ENCODE results near the gene NFIA. TPM values are rescaled to one million over a fixed set of nuclear protein-coding genes. Genes with fewer than 3 reads are reported as not detected.

Gene NFIA
- total and polyA plus RNA-seq, 4 experiments from 2014 or later, result 5.1 to 7.3 (median 6.7) TPM

DNA sequence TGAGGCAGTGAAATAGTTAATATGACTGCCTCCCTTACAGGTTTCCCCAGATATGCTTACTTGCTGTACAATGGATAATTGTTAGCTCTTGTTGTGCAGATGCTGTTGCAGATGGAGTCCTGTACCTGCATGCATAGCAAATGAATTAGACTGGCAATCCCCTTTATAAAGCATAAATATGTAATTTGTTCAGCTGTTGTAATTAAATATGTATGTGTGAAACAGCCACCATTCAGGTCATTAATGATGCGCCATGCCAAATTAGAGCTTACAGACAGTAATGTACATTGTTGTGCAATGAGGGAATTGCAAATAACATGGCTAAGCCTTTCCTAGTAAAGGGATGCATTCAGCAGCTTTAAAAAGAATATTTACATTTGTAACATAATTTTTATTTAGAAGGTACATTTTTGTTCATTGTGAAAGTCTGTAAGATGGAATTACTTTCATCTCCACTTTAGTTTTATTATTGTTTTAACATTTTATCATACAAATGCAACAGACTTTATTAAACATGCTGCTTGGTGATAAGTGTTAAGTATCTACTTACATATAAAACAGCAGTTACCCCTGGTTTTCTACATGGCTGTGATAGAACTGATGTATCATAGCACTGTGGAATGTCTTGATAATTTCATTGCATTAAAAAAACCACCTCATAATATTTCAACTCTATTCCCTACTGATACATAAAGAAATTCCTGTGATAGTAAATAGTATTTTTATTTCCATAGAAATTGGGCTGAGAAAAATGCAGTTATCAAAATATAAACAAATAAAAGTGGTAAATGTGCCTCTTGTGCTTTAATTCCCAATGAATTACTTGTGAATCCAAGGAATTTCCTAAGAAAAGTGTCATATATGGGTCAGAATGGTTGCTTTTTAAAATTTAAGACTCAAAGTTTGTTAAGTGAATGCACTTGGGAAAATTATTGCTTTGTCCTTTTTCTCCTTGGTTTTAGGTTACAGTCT lies 99.0 kb downstream of the NFIA start:
- H3K4me3 Mint-ChIP-seq, result no peak overlapping the region
- no peak overlapping the region for H3K27ac Mint-ChIP-seq
- H3K27me3 Mint-ChIP-seq, result no peaks in the 10 kb centered on the region
- Histone ChIP-seq H3K4me1 (ENCODE audit: insufficient read depth, low read length) (no peaks in the 10 kb centered on the region), H3K27me3 (ENCODE audit: insufficient read depth, low read length) (no peaks in the 10 kb centered on the region), H3K4me3 (ENCODE audit: low read length in 2 of 2) (no peak overlapping the region), H3K36me3 (ENCODE audit: insufficient read depth, low read length) (no peaks in the 10 kb centered on the region), H3K27ac (ENCODE audit: low read depth, low read length) (no peak overlapping the region), H3K9me3 (ENCODE audit: control insufficient read depth in 1 of 2, low read length in 2 of 2) (no peaks in the 10 kb centered on the region)
- no peaks in the 10 kb centered on the region for H3K36me3 Mint-ChIP-seq
- ChIA-PET POLR2A (ENCODE audit: partially characterized antibody) (no interaction called here), CTCF (ENCODE audit: partially characterized antibody) (interaction anchor here (0.6 to 1.2 kb wide), 2 partner anchors 670 to 1211 kb away, joined by 3 read pairs; no protein-coding TSS in a partner anchor)
- no peak for DNase-seq
- H3K4me1 Mint-ChIP-seq, result peaks cover 0 to 3% (median under 1%) of the 10 kb centered on the region in 4 donors
- intact Hi-C loops (cut with micrococcal nuclease), result no loop called here
- H3K9me3 Mint-ChIP-seq, result no peaks in the 10 kb centered on the region

DNA sequence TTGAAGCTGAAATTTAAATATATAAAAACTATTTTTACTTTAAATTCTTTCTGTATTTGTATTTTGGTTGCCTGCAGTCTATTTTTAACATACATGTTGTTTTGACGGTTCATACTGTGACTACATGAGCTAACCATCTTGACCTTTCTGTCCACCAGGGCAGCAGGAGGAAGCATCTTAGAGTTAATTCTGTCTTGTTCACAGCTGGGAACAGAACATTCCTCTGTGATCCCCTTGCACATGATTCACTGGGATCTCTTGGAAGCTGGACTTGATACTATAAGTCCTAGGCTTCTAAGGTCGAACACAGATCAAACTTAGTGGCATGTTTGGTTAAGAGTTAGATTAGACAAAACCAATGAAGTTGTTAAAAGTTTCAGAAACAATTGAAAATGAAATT lies 99.7 kb downstream of the NFIA start:
- H3K27me3 Mint-ChIP-seq, result no peaks in the 10 kb centered on the region
- Histone ChIP-seq H3K4me1 (ENCODE audit: insufficient read depth, low read length) (no peaks in the 10 kb centered on the region), H3K27ac (ENCODE audit: low read depth, low read length) (no peak overlapping the region), H3K27me3 (ENCODE audit: insufficient read depth, low read length) (no peaks in the 10 kb centered on the region), H3K36me3 (ENCODE audit: insufficient read depth, low read length) (no peaks in the 10 kb centered on the region), H3K9me3 (ENCODE audit: control insufficient read depth in 1 of 2, low read length in 2 of 2) (no peaks in the 10 kb centered on the region), H3K4me3 (ENCODE audit: low read length in 2 of 2) (no peak overlapping the region)
- DNase-seq, result no peak
- ChIA-PET CTCF (ENCODE audit: partially characterized antibody) (interaction anchor here (0.6 to 1.2 kb wide), 3 partner anchors 132 to 1212 kb away, joined by 3 read pairs; no protein-coding TSS in a partner anchor), POLR2A (ENCODE audit: partially characterized antibody) (no interaction called here)
- H3K27ac Mint-ChIP-seq, result no peak overlapping the region
- H3K4me3 Mint-ChIP-seq, result no peak overlapping the region
- H3K9me3 Mint-ChIP-seq, result no peaks in the 10 kb centered on the region
- H3K36me3 Mint-ChIP-seq, result no peaks in the 10 kb centered on the region
- peaks cover 0 to 3% (median under 1%) of the 10 kb centered on the region in 4 donors for H3K4me1 Mint-ChIP-seq
- intact Hi-C loops (cut with micrococcal nuclease), result no loop called here

DNA sequence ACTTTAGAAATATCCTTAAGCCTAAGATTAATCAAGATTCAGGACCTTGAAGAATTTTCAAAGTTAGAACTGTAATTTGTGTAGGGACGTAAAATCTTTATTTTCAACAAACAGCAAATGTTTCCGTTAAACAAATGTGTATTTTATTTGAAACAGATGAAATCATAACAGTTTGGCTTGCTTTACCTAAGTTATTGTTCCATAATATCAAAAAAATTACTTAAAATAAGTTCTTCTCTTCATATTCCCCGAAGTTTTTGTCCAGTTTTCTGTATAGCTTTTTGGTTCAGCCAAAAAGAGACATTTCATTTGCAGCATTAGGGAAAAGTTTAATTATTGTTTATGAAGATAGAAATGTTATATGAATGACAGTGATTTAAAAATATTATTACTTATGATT lies 100.1 kb downstream of the NFIA start:
- Mint-ChIP-seq H3K9me3 (no peaks in the 10 kb centered on the region), H3K27ac (no peak overlapping the region), H3K4me1 (peaks cover 0 to 3% (median under 1%) of the 10 kb centered on the region in 4 donors), H3K36me3 (no peaks in the 10 kb centered on the region), H3K4me3 (no peak overlapping the region), H3K27me3 (no peaks in the 10 kb centered on the region)
- Histone ChIP-seq H3K27me3 (ENCODE audit: insufficient read depth, low read length) (no peaks in the 10 kb centered on the region), H3K4me1 (ENCODE audit: insufficient read depth, low read length) (no peaks in the 10 kb centered on the region), H3K9me3 (ENCODE audit: control insufficient read depth in 1 of 2, low read length in 2 of 2) (no peaks in the 10 kb centered on the region), H3K27ac (ENCODE audit: low read depth, low read length) (no peak overlapping the region), H3K36me3 (ENCODE audit: insufficient read depth, low read length) (no peaks in the 10 kb centered on the region), H3K4me3 (ENCODE audit: low read length in 2 of 2) (no peak overlapping the region)
- ChIA-PET POLR2A (ENCODE audit: partially characterized antibody) (no interaction called here), CTCF (ENCODE audit: partially characterized antibody) (interaction anchor here (0.6 to 1.2 kb wide), 3 partner anchors 133 to 1212 kb away, joined by 3 read pairs; no protein-coding TSS in a partner anchor)
- intact Hi-C loops (cut with micrococcal nuclease), result no loop called here
- no peak for DNase-seq

DNA sequence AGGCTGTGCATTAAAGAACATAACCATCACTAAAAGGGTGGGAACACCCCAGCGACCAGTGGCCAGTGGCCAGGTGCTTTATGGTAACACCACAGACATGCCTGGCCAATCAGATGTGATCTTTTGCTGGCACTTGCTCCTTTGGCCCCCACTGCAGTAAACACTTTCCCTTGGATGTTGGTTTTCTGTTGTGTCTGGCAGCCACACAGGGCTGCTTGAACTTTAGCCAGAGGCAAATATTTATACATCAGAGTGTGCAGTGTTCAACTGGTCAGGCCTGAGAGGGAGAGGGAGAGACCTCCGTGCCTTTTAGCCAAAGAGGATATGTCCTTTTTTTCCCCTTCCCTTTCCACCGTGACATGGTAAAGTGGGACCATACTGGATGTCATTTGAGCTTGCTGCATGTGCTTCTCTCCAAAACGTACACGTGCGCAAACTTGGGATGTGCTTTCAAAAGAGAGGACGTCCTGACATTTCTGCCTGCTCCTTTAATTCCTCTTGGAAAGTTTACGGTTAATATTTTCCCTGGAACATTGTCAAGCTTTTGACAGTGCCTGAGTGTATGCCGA lies 101.2 kb downstream of the NFIA start:
- CTCF ChIA-PET (ENCODE audit: partially characterized antibody), result no interaction called here
- Mint-ChIP-seq H3K36me3 (no peaks in the 10 kb centered on the region), H3K27me3 (no peaks in the 10 kb centered on the region), H3K4me3 (no peak overlapping the region), H3K9me3 (no peaks in the 10 kb centered on the region), H3K4me1 (peaks cover 0 to 3% (median under 1%) of the 10 kb centered on the region in 4 donors), H3K27ac (no peak overlapping the region)
- no peaks in the 10 kb centered on the region for H3K27me3 ChIP-seq (ENCODE audit: insufficient read depth, low read length)
- DNase-seq, result no peak
- intact Hi-C loops (cut with micrococcal nuclease), result no loop called here
- no peaks in the 10 kb centered on the region for H3K9me3 ChIP-seq (ENCODE audit: control insufficient read depth in 1 of 2, low read length in 2 of 2)
- H3K36me3 ChIP-seq (ENCODE audit: insufficient read depth, low read length), result no peaks in the 10 kb centered on the region
- H3K27ac ChIP-seq (ENCODE audit: low read depth, low read length), result no peak overlapping the region
- no peak overlapping the region for H3K4me3 ChIP-seq (ENCODE audit: low read length in 2 of 2)
- POLR2A ChIA-PET (ENCODE audit: partially characterized antibody), result no interaction called here
- no peaks in the 10 kb centered on the region for H3K4me1 ChIP-seq (ENCODE audit: insufficient read depth, low read length)

DNA sequence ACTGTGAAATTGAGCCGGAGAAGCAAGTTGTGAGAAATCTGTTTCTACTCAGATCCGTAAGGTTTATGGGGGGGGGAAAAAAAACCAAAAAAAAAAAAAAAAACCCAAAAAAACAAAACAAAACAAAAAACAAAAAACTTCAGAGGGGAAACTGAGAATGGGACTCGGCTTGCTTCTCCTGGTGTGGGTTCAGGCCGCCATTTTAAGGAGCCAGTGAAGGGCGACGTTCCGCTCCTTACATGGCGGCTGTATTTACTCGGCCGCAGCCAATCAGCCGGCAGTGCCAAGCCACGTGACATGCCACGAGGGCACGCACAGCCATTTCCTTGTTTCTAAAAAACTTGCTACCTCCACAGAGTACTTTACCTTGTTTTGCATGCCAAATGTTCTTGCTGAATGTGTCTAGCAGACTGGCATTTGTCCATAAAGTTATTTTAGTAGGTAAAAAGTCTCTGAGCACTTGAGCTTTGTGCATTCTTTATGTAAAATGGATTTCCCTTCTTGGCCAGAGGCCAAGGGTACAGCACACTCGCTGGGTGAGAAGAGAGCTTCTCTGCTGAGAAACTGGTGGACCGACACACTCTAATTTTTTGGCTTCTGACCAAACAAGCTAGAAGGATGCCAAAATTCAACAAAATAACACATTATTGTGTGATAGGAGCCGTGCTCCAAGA lies 101.8 kb downstream of the NFIA start:
- Histone ChIP-seq H3K4me1 (ENCODE audit: insufficient read depth, low read length) (no peaks in the 10 kb centered on the region), H3K9me3 (ENCODE audit: control insufficient read depth in 1 of 2, low read length in 2 of 2) (no peaks in the 10 kb centered on the region), H3K27ac (ENCODE audit: low read depth, low read length) (no peak overlapping the region), H3K4me3 (ENCODE audit: low read length in 2 of 2) (no peak overlapping the region), H3K36me3 (ENCODE audit: insufficient read depth, low read length) (no peaks in the 10 kb centered on the region), H3K27me3 (ENCODE audit: insufficient read depth, low read length) (no peaks in the 10 kb centered on the region)
- intact Hi-C loops (cut with micrococcal nuclease), result no loop called here
- POLR2A ChIA-PET (ENCODE audit: partially characterized antibody), result interaction anchor here (1.0 kb wide), 1 partner anchor 12 kb away, joined by 3 read pairs; no protein-coding TSS in a partner anchor
- no peaks in the 10 kb centered on the region for H3K27me3 Mint-ChIP-seq
- no peak for DNase-seq
- CTCF ChIA-PET (ENCODE audit: partially characterized antibody), result no interaction called here
- H3K4me1 Mint-ChIP-seq, result peaks cover 0 to 3% (median under 1%) of the 10 kb centered on the region in 4 donors
- H3K4me3 Mint-ChIP-seq, result no peak overlapping the region
- no peaks in the 10 kb centered on the region for H3K36me3 Mint-ChIP-seq
- peak overlapping the region in 1 of 7 donors; percentile 16 for H3K27ac Mint-ChIP-seq
- no peaks in the 10 kb centered on the region for H3K9me3 Mint-ChIP-seq

DNA sequence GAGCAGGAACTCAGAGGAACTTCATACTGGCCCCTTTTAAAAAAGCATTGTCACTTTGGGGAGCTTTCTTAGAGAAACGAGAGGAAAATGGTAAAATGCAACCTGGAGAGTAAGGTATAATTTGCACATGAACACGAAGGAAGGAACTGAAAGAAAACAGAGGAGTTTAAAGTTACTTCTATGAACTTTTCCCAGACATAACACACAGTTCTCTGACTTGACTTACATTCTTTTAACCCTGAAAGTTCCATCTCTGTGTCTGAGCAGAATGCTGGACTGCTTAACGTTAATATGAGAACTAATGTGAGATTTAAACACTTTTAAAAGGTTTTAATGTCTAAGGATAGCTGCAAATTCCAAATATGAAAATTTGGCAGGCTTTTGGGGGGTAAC lies 102.3 kb downstream of the NFIA start:
- intact Hi-C loops (cut with micrococcal nuclease), result no loop called here
- Mint-ChIP-seq H3K27ac (peak overlapping the region in 1 of 7 donors; percentile 16), H3K4me1 (peaks cover 0 to 3% (median under 1%) of the 10 kb centered on the region in 4 donors), H3K36me3 (no peaks in the 10 kb centered on the region), H3K27me3 (no peaks in the 10 kb centered on the region), H3K4me3 (no peak overlapping the region), H3K9me3 (no peaks in the 10 kb centered on the region)
- POLR2A ChIA-PET (ENCODE audit: partially characterized antibody), result interaction anchor here (1.0 kb wide), 1 partner anchor 12 kb away, joined by 3 read pairs; no protein-coding TSS in a partner anchor
- no peaks in the 10 kb centered on the region for H3K9me3 ChIP-seq (ENCODE audit: control insufficient read depth in 1 of 2, low read length in 2 of 2)
- CTCF ChIA-PET (ENCODE audit: partially characterized antibody), result no interaction called here
- no peak overlapping the region for H3K4me3 ChIP-seq (ENCODE audit: low read length in 2 of 2)
- no peak overlapping the region for H3K27ac ChIP-seq (ENCODE audit: low read depth, low read length)
- no peaks in the 10 kb centered on the region for H3K4me1 ChIP-seq (ENCODE audit: insufficient read depth, low read length)
- H3K36me3 ChIP-seq (ENCODE audit: insufficient read depth, low read length), result no peaks in the 10 kb centered on the region
- H3K27me3 ChIP-seq (ENCODE audit: insufficient read depth, low read length), result no peaks in the 10 kb centered on the region
- DNase-seq, result no peak

DNA sequence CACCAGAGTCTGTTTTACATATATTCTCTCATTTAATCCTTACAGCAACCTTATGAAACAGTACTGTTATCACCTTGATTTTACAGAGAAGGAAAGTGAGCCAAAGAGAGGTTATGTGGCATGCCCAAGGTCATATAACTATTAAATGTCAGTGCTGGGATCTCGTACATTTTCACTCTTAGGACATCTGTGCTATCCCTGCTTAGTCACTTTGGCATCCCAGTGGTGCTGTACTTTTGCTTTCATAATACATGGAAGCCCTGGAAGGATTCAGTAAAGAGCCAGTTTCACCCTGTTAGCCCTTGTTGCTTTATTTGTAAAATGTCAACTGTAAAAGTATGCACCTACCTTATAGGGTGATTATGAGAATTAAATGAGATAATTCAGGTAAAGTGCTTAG lies 104.4 kb downstream of the NFIA start:
- CTCF ChIA-PET (ENCODE audit: partially characterized antibody), result no interaction called here
- H3K9me3 ChIP-seq (ENCODE audit: control insufficient read depth in 1 of 2, low read length in 2 of 2), result no peaks in the 10 kb centered on the region
- no peak overlapping the region for H3K4me3 ChIP-seq (ENCODE audit: low read length in 2 of 2)
- POLR2A ChIA-PET (ENCODE audit: partially characterized antibody), result no interaction called here
- intact Hi-C loops (cut with micrococcal nuclease), result no loop called here
- H3K27me3 Mint-ChIP-seq, result no peaks in the 10 kb centered on the region
- H3K36me3 Mint-ChIP-seq, result no peaks in the 10 kb centered on the region
- no peak overlapping the region for H3K27ac Mint-ChIP-seq
- no peak overlapping the region for H3K27ac ChIP-seq (ENCODE audit: low read depth, low read length)
- H3K36me3 ChIP-seq (ENCODE audit: insufficient read depth, low read length), result no peaks in the 10 kb centered on the region
- H3K27me3 ChIP-seq (ENCODE audit: insufficient read depth, low read length), result no peaks in the 10 kb centered on the region
- H3K4me1 ChIP-seq (ENCODE audit: insufficient read depth, low read length), result no peaks in the 10 kb centered on the region
- DNase-seq, result no peak
- H3K4me1 Mint-ChIP-seq, result peaks cover 0 to 3% (median under 1%) of the 10 kb centered on the region in 4 donors
- no peak overlapping the region for H3K4me3 Mint-ChIP-seq
- no peaks in the 10 kb centered on the region for H3K9me3 Mint-ChIP-seq

All from CD4-positive, alpha-beta memory T cell (primary cell).